Renal pelvis (tissue), 12 donors: Measurements from ENCODE around the gene MMP24. TPM values are rescaled to one million over a fixed set of nuclear protein-coding genes. Genes with fewer than 3 reads are reported as not detected.
"Not testable (repeated sequence)": the region's sequence is repeated elsewhere in the genome, so short reads cannot be mapped to it uniquely, and the experiment has no call there.

Experiments
- DNase-seq: peaks from one replicate; pipeline ENCODE4 v3.0.0-alpha.2; 2013
- long read RNA-seq, 16 experiments: transcript quantifications; one replicate each; lab custom pipeline, GENCODE V29; 2026
- polyA plus RNA-seq, 3 donors: library from polyadenylated mRNA; unstranded; fragments of 120-200 nt; gene quantifications; one replicate each; pipeline ENCODE4 v1.2.1, GENCODE V29; 2013; ENCODE audit not compliant: insufficient read length in 3 of 3

MMP24 gene
- 1 to 10 TPM; 1.8 to 3.2 (median 1.9) TPM for polyA plus RNA-seq
- long read RNA-seq, donor 1, result 0 reads
- long read RNA-seq, donor 2, result 0 reads
- long read RNA-seq, donor 3, result 0 reads
- long read RNA-seq, donor 4, partial matches to known transcripts, result 415 of 565 reads
- long read RNA-seq, donor 4, other reads (novel, unspliced or antisense), result 150 of 565 reads
- long read RNA-seq, donor 5, result 0 reads
- long read RNA-seq, donor 6, result 0 reads
- long read RNA-seq, donor 7, result 0 reads
- long read RNA-seq, donor 8, result 0 reads
- long read RNA-seq, donor 9, partial matches to known transcripts, result 62 of 86 reads
- long read RNA-seq, donor 9, other reads (novel, unspliced or antisense), result 24 of 86 reads
- long read RNA-seq, donor 10, result 0 reads
- long read RNA-seq, donor 11, full-length matches to known transcripts, result 1 of 1 reads
- long read RNA-seq, donor 11, partial matches to known transcripts, result 0 of 1 reads
- long read RNA-seq, donor 11, other reads (novel, unspliced or antisense), result 0 of 1 reads
- long read RNA-seq, donor 12, result 0 reads
- long read RNA-seq, donor 13, result 0 reads
- long read RNA-seq, donor 14, full-length matches to known transcripts, result 1 of 1 reads
- long read RNA-seq, donor 14, partial matches to known transcripts, result 0 of 1 reads
- long read RNA-seq, donor 14, other reads (novel, unspliced or antisense), result 0 of 1 reads
- long read RNA-seq, donor 15, full-length matches to known transcripts, result 3 of 851 reads
- long read RNA-seq, donor 15, partial matches to known transcripts, result 639 of 851 reads
- long read RNA-seq, donor 15, other reads (novel, unspliced or antisense), result 209 of 851 reads
- long read RNA-seq, donor 16, partial matches to known transcripts, result 180 of 436 reads
- long read RNA-seq, donor 16, other reads (novel, unspliced or antisense), result 256 of 436 reads

GRCh38 chr20:35226126-35226883 is at the start of gene MMP24:
Gene MMP24 (plus strand): TSS chr20:35226690. CDS start chr20:35226739, 49 bp downstream.
- DNase-seq, result no peak

DNA sequence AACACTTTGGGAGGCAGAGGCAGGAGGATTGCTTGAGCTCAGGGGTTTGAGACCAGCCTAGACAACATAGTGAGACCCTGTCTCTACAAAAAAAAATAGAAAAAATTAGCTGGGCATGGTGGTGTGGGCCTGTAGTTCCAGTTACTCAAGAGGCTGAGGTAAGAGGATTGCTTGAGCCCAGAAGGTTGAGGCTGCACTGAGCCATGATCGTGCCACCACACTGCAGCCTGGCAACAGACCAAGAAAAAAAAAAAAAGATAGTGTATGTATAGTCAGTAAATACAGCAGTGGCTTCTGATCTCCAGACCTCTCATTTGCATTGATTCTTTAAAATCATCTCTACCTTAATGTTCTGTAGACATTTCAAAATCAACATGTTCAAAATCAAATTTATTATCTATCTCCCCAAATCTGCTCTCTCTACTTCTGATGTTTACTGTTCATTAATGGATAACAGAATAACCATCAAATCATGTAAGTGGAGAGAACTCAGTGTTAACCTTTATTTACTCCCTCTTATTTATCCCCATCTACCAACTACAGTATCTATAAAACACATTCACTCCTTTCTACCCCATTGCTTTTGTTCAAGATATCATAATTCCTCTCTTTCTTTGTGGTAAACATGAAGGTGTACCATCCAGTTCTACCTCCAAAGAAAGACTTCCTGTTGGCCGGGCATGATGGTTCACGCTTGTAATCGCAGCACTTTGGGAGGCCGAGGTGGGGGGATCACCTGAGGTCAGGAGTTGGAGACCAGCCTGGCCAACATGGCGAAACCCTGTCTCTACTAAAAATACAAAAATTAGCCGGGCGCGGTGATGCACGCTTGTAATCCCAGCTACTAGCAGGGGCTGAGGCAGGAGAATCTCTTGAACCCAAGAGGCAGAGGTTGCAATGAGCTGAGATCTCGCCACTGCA is 46.9 kb upstream of the MMP24 start:
- DNase-seq, result no peak

GRCh38 chr20:35180266-35180665 is 46.2 kb upstream of the MMP24 start:
- DNase-seq, result no peak

- no peak for DNase-seq
Observed at GRCh38 chr20:35181731-35182130, 44.8 kb upstream of the MMP24 start.

DNA sequence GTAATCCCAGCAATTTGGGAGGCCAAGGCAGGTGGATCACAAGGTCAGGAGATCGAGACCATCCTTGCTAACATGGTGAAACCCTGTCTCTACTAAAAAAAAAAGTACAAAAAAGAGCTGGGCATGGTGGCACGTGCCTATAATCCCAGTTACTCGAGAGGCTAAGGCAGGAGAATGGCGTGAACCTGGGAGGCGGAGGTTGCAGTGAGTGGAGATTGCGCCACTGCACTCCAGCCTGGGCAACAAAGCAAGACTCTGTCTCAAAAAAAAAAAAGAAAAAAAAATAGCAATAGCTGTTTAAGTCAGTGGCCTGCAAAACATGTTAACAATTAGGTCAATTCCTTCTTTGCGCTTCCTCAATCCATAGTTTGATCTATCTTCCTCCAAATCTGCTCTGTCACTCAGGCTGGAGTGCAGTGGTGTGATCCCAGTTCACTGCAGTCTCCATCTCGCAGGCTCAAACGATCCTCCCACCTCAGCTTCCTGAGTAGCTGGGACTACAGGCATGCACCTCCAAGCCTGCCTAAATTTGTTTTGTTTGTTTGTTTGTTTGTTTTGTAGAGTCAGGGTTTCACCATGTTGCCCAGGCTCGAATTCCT is 39.7 kb upstream of the MMP24 start:
- not testable (repeated sequence) for DNase-seq

- no peak for DNase-seq
Observed at GRCh38 chr20:35187584-35188190, 38.8 kb upstream of the MMP24 start.

DNA sequence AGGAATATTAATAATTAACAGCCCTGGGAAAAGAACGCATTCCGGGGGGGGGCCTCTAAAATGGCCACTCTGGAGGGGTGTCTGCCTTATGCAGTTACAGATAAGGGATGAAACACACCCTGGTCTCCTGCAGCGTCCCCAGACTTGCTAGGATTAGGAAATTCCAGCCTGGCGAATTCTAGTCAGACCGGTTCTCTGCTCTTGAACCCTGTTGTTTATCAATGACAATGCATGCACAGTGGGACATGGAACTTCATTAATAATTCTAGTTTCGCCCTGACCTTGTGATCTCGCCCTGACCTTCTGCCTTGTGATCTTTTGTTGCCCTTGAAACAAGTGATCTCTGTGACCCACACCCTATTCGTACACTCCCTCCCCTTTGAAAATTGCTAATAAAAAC is 37.3 kb upstream of the MMP24 start:
- DNase-seq, result not testable (repeated sequence)

DNA sequence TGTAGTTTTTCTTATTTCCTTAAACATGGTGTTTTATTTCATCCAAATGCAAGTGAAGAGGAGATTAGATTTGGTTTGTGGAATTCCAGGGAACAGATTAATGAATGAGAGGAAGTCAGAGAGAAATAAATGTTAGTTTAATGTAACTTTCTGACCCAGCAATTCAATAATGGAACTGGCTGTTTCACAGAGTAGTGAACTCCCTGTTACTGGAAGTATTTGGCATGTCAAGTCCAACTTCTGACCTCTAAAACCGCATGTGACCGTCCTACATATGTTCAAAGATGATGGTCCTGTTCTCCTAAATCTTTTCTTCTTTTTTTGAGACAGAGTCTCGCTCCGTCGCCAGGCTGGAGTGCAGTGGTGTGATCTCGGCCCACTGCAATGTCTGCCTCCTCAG is 35.9 kb upstream of the MMP24 start:
- no peak for DNase-seq

DNA sequence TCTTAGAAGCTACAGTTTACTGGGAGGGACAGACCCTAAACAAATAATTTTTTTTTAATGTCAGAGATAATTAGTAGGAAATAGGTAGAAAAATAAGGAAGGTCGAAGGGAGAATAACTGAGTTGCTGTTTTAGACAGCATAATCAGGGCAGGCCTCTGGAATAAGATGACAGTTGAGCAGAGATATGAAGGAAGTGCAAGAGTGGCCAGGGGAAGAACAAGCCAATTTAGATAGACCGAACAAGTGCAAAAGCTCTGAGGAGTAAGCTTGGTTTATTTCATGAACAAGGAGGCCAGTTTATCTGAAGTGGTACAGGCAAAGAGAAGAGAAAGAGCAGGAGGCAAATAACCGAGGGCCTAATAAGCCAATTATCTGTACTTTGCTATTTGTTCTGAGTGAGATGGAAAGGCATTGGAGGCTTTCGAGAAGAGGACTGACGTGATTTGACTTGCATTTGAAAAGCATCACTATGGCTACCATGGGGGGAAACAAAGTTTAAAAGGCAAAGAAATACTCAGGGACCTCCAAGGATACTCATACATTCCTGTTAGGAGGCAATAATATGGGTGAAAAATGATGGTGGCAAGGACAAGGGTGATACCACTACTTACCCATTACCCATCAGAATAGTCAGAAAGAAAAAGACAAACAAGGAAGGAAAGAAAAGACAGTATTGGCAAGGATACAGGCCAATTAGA is 34.9 kb upstream of the MMP24 start:
- DNase-seq, result no peak

- DNase-seq, result no peak
Observed at GRCh38 chr20:35192118-35192872, 34.2 kb upstream of the MMP24 start.

GRCh38 chr20:35193031-35193791 is 33.3 kb upstream of the MMP24 start:
- not testable (repeated sequence) for DNase-seq

GRCh38 chr20:35196313-35196712 is 30.2 kb upstream of the MMP24 start:
- no peak for DNase-seq

DNA sequence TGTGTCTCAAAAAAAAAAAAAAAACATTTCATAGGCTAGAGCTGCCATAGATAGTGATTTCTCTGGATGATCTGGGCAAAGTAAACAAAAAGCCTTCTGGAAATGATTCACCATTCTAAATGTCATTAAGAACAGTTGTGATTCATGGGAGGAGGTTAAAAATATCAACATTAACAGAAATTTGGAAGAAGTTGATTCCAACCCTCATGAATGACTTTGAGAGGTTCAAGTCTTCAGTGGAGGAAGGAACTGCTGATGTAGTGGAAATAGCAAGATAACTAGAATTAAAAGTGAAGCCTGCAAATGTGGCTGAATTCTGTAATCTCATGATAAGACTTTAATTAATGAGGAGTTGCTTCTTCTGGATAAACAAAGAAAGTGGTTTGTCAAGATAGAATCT is 26.8 kb upstream of the MMP24 start:
- DNase-seq, result no peak

DNA sequence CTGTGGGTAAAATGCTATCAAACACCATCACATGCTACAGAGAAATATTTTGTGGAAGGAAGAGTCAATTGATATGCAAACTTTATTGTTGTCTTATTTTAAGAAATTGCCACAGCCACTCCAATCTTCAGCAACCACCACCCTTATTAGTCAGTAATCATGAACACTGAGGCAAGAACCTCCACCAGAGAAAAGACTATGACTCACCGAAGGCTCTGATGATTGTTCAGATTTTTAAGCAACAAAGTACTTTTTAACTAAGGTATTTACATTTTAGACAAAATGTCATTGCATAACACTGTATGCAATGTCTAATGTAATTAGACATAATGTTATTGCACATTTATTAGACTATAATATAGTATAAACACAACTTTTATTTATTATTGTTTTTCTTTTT is 26.2 kb upstream of the MMP24 start:
- no peak for DNase-seq

DNA sequence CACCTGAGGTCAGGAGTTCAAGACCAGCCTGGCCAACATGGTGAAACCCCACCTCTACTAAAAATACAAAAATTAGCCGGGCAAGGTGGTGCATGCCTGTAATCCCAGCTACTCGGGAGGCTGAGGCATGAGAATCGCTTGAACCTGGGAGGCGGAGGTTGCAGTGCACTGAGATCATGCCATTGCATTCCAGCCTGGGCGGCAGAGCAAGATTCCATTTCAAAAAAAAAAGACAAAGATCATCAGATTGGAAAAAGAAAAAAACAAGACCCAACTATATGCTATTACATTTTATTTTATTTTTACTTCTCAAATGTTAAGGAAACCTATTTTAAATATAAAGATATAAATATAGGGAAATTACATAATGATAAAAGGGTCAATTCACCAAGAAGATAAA is 25.0 kb upstream of the MMP24 start:
- DNase-seq, result not testable (repeated sequence)

- no peak for DNase-seq
Observed at GRCh38 chr20:35206802-35207201, 19.7 kb upstream of the MMP24 start.

DNA sequence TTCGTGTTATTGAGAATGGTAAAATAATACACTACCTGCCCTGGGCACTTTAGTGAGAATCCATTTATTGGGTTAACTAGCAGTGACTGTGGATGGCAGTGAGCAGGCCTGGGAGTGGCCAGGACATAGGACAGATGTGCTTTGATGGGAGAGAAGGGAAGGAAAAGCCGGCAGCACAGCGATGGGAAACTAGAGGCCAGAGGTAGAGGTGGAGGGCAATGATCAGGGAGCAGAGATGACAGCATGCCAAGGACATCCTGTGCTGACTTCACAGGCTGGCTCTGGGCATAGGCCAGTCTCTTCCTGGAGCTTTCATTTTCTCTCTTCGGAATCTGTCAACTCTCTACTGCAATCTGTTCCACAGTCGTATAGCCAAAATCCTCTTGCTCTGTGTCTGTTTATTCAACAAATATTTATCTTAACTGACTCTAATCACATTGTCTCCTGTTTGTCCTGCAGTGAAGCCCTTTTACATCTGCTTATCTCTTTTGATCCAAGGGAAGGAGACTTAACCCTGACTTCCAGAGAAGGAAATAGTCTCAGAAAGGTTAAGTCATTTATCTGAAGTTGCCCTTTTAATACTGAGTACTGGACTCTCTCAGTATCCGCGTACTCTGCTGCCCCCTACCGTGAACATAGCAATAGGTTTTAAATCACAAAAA is 18.4 kb upstream of the MMP24 start:
- DNase-seq, result peak; percentile 76
